Chondrocyte (in vitro differentiated cells): ENCODE data around the gene NRG2. TPM values are rescaled to one million over a fixed set of nuclear protein-coding genes. Genes with fewer than 3 reads are reported as not detected.

ENCODE experiments used
- DNase-seq: peaks from one replicate; pipeline ENCODE4 v3.0.0; 2021; ENCODE audit warnings: mixed read lengths, low spot score
- H3K27ac Mint-ChIP-seq: one replicate; pipeline ENCODE4 v1.8.0; 2021; ENCODE audit warnings: mild to moderate bottlenecking, moderate library complexity, mixed read lengths; ENCODE audit not compliant: unreplicated experiment
- H3K27me3 Mint-ChIP-seq: 2 replicates; pipeline ENCODE4 v1.8.0; 2021; ENCODE audit warnings: low read depth, mixed read lengths
- H3K36me3 Mint-ChIP-seq: 2 replicates; pipeline ENCODE4 v1.8.0; 2021; ENCODE audit warnings: low read depth, mixed read lengths
- H3K4me1 Mint-ChIP-seq: 2 replicates; pipeline ENCODE4 v1.8.0; 2021; ENCODE audit warnings: low read depth, mild to moderate bottlenecking, mixed read lengths
- H3K4me3 Mint-ChIP-seq: one replicate; pipeline ENCODE4 v1.8.0; 2021; ENCODE audit warnings: mild to moderate bottlenecking, moderate library complexity, mixed read lengths; ENCODE audit not compliant: unreplicated experiment
- H3K9me3 Mint-ChIP-seq: 2 replicates; pipeline ENCODE4 v1.8.0; 2021; ENCODE audit warnings: low read depth, mixed read lengths
- CTCF ChIP-seq: fragments of 200-600 bp; sonication (generic); IDR thresholded peaks from 2 replicates; pipeline ENCODE4 v1.5.0; 2021; ENCODE audit warnings: antibody characterized with exemption, mild to moderate bottlenecking, moderate library complexity
- total RNA-seq: library from RNA; stranded (reverse); gene quantifications from 3 replicates; pipeline ENCODE4 v1.2.1, GENCODE V29; 2021

The NRG2 gene
- total RNA-seq, 1 donor from 2014 or later, result 0.27 TPM

GRCh38 chr5:139833525-139833924 lies 209.6 kb downstream of the NRG2 start:
- Mint-ChIP-seq H3K9me3 (peaks cover 4% of the 10 kb centered on the region), H3K27me3 (peaks cover 47% of the 10 kb centered on the region), H3K4me1 (no peaks in the 10 kb centered on the region), H3K4me3 (no peak overlapping the region), H3K36me3 (peaks cover 1% of the 10 kb centered on the region), H3K27ac (no peak overlapping the region)
- no peak for TF ChIP-seq CTCF
- DNase-seq, result no peak

DNA sequence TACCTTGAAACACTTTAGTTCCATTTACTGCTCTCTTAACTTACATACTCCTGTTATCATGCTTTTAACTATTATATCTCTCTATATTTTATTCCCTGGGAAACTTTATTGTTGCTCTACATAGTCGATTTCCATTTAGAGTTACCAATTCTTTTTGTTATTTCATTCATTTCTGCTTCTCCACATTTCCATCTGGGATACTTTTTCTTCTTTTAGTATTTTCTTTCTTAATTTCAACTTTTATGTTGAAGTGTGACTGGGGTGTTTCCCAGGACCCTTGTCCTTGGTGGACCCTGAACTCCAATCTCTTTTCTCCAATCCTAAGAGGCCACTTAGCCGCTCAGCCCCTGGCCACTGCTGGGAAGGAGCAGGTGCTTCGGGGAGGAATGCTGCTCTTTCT lies 211.5 kb downstream of the NRG2 start:
- H3K9me3 Mint-ChIP-seq, result peaks cover 7% of the 10 kb centered on the region
- no peak overlapping the region for H3K4me3 Mint-ChIP-seq
- no peaks in the 10 kb centered on the region for H3K4me1 Mint-ChIP-seq
- H3K36me3 Mint-ChIP-seq, result peaks cover 8% of the 10 kb centered on the region
- peaks cover 58% of the 10 kb centered on the region for H3K27me3 Mint-ChIP-seq
- no peak overlapping the region for H3K27ac Mint-ChIP-seq
- TF ChIP-seq CTCF, result no peak
- DNase-seq, result no peak

- H3K4me3 Mint-ChIP-seq, result no peak overlapping the region
- no peak for DNase-seq
- no peak overlapping the region for H3K27ac Mint-ChIP-seq
- H3K36me3 Mint-ChIP-seq, result peaks cover 14% of the 10 kb centered on the region
- H3K27me3 Mint-ChIP-seq, result peaks cover 65% of the 10 kb centered on the region
- H3K4me1 Mint-ChIP-seq, result no peaks in the 10 kb centered on the region
- TF ChIP-seq CTCF, result no peak
- peaks cover 7% of the 10 kb centered on the region for H3K9me3 Mint-ChIP-seq
These were observed 213.6 kb downstream of the NRG2 start for GRCh38 chr5:139829471-139829870.

DNA sequence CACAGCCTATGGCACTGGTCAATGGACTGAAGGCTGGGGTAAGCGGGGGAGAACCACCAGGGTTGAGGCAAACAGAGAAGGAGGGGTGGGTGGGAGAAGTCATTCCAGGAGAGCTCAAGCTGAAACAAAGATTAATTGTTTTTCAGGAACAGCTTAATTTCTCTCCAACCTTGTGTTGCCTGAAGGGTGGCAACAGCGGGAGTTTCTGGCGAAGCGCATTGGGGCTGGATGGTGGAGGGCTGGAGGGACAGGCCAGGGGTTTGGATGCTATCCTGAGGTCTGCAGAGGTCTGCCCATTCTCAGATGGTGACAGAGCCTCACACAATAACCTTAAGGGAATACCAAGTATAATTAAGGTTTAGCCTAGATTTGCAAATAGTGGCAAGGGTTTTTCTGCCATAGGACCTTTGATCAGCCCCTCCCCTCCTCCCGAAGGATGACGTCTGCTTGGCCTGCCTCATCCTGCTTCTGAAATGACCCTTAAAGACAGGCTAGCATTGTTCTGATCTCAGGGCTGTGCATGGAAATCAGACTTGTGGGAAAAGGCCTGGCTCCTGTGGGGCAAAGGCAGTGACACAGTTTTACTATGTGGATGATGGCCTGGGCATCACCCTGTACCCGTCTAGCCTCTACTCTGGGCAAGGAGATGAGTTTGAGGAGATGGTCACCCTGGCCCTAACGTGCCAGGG lies 214.7 kb downstream of the NRG2 start:
- H3K36me3 Mint-ChIP-seq, result peaks cover 14% of the 10 kb centered on the region
- no peak overlapping the region for H3K27ac Mint-ChIP-seq
- peaks cover 7% of the 10 kb centered on the region for H3K9me3 Mint-ChIP-seq
- peaks cover 59% of the 10 kb centered on the region for H3K27me3 Mint-ChIP-seq
- no peaks in the 10 kb centered on the region for H3K4me1 Mint-ChIP-seq
- H3K4me3 Mint-ChIP-seq, result no peak overlapping the region
- no peak for TF ChIP-seq CTCF
- DNase-seq, result no peak

GRCh38 chr5:139825690-139826089 lies 217.4 kb downstream of the NRG2 start:
- peaks cover 15% of the 10 kb centered on the region for H3K36me3 Mint-ChIP-seq
- no peaks in the 10 kb centered on the region for H3K4me1 Mint-ChIP-seq
- TF ChIP-seq CTCF, result no peak
- DNase-seq, result no peak
- peaks cover 38% of the 10 kb centered on the region for H3K27me3 Mint-ChIP-seq
- no peak overlapping the region for H3K27ac Mint-ChIP-seq
- H3K4me3 Mint-ChIP-seq, result no peak overlapping the region
- H3K9me3 Mint-ChIP-seq, result peaks cover 7% of the 10 kb centered on the region
